KMS-11 (cell line): ENCODE data around the gene SLITRK1.

ENCODE experiments used
- H2AFZ ChIP-seq: fragments of 200-600 bp; sonication (generic); 2 replicates; pipeline ENCODE4 v1.6.1; 2016; ENCODE audit warnings: antibody characterized with exemption, mixed run types, low read depth
- H3K27ac ChIP-seq: fragments of 200-600 bp; sonication (generic); 2 replicates; pipeline ENCODE4 v1.6.1; 2016; ENCODE audit warnings: mild to moderate bottlenecking, mixed run types
- H3K27me3 ChIP-seq: fragments of 200-600 bp; sonication (generic); 2 replicates; pipeline ENCODE4 v1.6.1; 2017; ENCODE audit warnings: mild to moderate bottlenecking, low read depth, mixed run types, moderate library complexity; ENCODE audit not compliant: insufficient read depth
- H3K36me3 ChIP-seq: fragments of 200-600 bp; sonication (generic); 2 replicates; pipeline ENCODE4 v1.6.1; 2017; ENCODE audit warnings: mild to moderate bottlenecking, mixed run types; ENCODE audit not compliant: insufficient read depth
- H3K4me1 ChIP-seq: fragments of 200-600 bp; sonication (generic); 2 replicates; pipeline ENCODE4 v1.6.1; 2016; ENCODE audit warnings: mild to moderate bottlenecking, low read depth, mixed run types; ENCODE audit not compliant: poor library complexity, severe bottlenecking
- H3K4me2 ChIP-seq: fragments of 200-600 bp; sonication (generic); 2 replicates; pipeline ENCODE4 v1.7.0; 2016; ENCODE audit warnings: mild to moderate bottlenecking, mixed run types
- H3K4me3 ChIP-seq: fragments of 200-600 bp; sonication (generic); IDR thresholded peaks from 2 replicates; pipeline ENCODE4 v1.6.1; 2017; ENCODE audit warnings: low read depth, low read length, mixed read lengths; ENCODE audit not compliant: insufficient read depth
- H3K79me2 ChIP-seq: fragments of 200-600 bp; sonication (generic); 2 replicates; pipeline ENCODE4 v1.6.1; 2016; ENCODE audit warnings: low read depth, mixed run types; ENCODE audit not compliant: insufficient read depth
- H3K9ac ChIP-seq: fragments of 200-600 bp; sonication (generic); 2 replicates; pipeline ENCODE4 v1.6.1; 2016; ENCODE audit warnings: mild to moderate bottlenecking, mixed run types
- H4K20me1 ChIP-seq: fragments of 200-600 bp; sonication (generic); 2 replicates; pipeline ENCODE4 v1.6.1; 2016; ENCODE audit warnings: mild to moderate bottlenecking, mixed run types; ENCODE audit not compliant: insufficient read depth
- TF ChIP-seq, protein P1 (sequence below): fragments of 200-600 bp; sonication (generic); conservative IDR thresholded peaks from 2 replicates; pipeline ENCODE4 v1.6.1; 2017; ENCODE audit warnings: low read depth, mild to moderate bottlenecking, antibody characterized with exemption, low read length, moderate library complexity, mixed read lengths

The SLITRK1 gene

DNA sequence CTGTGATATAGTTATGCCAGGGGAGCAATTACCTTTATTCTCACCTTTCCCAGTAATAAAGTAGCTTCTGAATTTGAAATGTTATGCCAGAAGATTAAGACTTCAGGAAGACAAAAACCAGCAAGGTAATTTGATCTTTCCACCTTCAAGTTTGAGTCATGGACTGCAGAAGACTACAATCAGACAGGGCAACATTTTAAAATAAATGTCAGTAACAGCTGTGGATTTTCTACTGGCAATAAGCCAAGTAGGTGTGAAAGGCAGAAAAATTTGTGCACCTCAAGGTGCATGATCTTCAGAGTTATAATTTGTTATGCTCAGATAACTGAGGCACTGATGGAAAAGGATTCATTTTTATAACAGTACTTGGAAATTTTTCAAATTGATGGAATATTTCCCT lies 54.9 kb downstream of the SLITRK1 start:
- TF ChIP-seq, protein P1, sequence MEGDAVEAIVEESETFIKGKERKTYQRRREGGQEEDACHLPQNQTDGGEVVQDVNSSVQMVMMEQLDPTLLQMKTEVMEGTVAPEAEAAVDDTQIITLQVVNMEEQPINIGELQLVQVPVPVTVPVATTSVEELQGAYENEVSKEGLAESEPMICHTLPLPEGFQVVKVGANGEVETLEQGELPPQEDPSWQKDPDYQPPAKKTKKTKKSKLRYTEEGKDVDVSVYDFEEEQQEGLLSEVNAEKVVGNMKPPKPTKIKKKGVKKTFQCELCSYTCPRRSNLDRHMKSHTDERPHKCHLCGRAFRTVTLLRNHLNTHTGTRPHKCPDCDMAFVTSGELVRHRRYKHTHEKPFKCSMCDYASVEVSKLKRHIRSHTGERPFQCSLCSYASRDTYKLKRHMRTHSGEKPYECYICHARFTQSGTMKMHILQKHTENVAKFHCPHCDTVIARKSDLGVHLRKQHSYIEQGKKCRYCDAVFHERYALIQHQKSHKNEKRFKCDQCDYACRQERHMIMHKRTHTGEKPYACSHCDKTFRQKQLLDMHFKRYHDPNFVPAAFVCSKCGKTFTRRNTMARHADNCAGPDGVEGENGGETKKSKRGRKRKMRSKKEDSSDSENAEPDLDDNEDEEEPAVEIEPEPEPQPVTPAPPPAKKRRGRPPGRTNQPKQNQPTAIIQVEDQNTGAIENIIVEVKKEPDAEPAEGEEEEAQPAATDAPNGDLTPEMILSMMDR: no peak
- Histone ChIP-seq H3K4me3 (no peak overlapping the region), H3K9ac (no peak overlapping the region), H3K36me3 (no peaks in the 10 kb centered on the region), H3K4me2 (no peak overlapping the region), H2AFZ (no peak overlapping the region), H3K27me3 (no peaks in the 10 kb centered on the region), H3K79me2 (no peaks in the 10 kb centered on the region), H4K20me1 (no peaks in the 10 kb centered on the region), H3K4me1 (no peaks in the 10 kb centered on the region), H3K27ac (no peak overlapping the region)
